DMS114 treated with DMSO at 0.1 percent for 48 hours (cell line): Measurements from ENCODE around the gene MAPK13.
"Not testable (repeated sequence)": the region's sequence is repeated elsewhere in the genome, so short reads cannot be mapped to it uniquely, and the experiment has no call there.

ENCODE experiments used
- DNase-seq: peaks from one replicate; lab custom pipeline; 2025; ENCODE audit not compliant: unreplicated experiment; lab: John Stamatoyannopoulos, UW

Gene MAPK13

DNA sequence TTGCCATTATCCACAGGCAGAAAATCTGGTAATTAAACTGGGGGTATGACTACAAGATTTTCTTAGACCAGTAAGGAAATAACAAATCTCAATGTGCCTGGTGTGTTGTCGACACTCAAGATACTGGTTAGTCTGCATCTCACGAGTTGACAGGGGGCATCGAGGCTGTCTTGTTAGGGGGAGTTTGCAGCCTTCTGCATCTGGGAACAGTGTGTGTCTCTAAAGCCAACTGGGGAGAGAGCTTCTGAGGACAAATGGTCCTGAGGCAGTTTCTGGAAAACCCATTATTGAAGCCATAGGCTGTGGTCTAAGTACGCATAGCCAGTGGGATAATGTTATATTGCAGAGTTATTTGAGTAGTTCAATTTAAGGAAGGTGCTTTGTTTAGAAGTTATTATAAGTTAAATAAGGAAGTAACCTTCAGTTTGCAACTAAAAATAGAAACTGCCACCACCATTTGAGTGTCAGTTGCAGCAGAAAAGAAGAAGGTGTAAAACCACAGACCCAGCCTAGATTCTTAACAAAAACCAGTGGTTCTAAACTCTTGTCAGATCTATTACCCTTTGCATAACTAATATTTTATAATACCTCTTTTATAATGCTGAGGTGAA lies 15.4 kb upstream of the MAPK13 start:
- no peak for DNase-seq

DNA sequence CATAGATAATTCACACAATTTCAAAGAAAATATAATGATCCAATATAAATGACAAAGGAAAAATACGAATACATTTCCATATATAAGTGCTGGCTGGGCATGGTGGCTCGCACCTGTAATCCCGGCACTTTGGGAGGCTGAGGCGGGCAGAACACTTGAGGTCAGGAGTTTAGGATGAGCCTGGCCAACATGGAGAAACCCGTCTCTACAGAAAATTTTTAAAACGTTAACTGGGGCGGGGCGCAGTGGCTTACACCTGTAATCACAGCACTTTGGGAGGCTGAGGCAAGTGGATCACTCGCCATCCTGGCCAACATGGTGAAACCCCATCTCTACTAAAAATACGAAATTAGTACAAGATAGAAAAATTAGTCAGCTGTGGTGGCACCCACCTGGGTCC lies 14.9 kb upstream of the MAPK13 start:
- DNase-seq, result no peak

DNA sequence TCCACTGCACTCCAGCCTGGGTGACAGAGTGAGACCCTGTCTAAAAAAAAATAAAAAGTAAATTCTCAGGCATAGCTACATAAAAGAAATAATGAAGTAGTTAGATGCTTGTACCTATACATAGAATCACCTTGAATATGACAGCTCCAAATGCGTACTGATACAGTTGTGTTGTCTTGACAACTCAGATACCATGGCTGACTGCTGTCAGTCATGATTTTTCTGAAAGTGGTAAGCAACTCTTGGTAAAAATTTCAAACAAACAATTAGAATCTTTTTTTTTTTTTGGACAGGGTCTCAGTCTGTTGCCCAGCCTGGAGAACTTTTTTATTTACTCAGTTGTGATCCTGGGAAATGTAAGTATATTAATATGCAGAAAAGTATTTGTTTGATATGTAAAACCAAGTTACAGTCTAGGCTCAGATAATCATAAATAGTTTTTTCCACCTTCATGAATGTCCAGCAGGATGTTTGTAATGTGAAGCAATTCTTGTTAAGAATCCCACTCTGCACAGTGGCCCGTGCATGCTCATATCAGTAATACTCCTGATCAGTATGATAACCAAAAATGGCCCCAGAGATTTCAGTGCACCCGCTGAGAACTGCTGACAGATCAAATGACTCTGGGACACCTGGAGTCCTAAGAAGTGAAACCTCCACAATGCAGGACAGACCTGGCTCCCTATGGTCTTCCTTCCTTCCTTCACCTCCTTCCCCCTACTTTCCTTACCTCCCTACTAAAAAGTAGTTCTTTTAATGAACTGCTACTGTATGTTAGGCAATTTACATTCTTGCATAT lies 14.0 kb upstream of the MAPK13 start:
- DNase-seq, result no peak

DNA sequence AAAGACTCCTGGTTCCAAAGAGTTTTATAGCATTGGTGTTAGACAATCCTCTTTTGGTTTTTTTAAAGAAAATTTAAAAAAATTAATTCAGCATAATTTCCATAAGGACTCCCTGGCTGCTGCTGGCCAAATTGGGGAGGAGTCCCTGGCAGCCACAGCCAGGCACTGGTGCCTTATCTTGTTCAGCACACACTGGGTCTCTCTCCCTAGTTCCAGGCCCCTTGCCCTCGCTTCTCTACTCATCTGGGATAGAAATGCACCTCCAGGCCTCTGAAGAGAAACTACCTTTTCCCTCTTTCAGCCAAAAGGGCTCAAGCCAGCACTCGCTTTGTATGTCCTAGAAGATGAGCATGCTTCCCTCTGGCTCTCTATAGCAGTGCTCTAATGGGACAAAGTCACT lies 13.4 kb upstream of the MAPK13 start:
- DNase-seq, result no peak

DNA sequence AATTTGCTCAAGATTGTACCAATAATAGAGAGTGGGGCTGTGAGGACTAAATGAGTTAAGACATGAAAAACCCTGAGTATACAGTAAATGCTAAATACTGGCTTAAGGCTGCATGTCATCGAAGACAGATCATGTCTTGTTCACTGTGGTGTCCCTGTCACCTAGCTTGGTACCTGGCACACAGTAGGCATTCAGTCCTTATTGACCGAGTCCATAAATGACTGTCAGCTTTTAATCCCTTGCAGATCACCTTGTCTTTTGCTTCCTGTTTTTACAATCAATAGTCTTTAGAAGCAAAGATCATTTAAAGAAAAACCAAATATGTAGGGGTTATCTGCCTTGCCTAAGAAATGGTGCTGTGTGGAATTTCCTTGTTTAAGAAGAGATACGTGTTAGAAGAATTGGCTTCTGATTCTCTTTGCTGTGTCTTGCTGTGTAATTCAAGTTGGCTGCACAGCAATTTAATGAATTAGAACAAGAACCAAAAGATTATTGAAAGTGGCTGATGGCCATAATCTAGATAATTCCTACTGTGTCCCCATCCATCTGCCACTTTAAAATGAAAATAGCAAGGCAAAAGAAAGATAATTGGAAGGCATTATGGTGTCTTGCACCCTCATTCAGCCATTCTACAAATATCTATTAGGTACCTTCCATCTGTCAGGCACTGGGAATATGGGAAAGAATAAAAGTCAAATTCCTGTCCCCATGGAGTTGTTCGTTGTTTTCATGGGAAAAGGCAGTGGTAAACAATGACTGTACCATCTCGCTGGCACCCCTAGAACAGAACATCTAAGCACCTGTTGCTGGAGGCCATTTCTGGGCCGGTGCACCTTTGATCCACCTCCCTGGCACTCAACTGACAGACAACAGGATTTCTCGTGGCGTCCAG lies 12.4 kb upstream of the MAPK13 start:
- DNase-seq, result no peak

DNA sequence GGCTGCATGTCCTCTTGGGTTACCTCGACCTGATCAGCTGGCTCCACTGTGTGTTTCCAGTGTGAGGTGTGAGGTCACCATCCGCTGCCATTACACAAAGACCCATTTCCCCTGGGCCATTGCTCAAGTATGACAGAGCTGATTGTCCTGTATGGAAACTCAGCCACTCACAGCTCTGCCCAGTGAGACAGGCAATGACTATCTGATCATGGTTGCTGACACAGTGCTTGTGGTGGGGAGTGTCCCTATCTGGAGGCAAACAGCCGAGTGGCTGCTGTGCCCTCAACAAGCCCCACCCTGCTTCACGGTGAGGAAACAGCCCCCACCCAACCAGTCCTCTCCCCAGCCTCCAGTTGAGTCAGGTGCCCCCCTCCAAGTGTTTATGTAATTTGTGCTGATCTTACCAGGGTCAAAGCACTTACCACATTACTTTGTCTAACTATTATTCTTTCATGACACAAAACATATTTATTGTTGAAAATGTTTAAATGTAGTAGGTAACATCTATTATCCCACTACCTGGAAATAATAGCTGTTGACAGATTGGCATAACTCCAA lies 11.7 kb upstream of the MAPK13 start:
- DNase-seq, result no peak

DNA sequence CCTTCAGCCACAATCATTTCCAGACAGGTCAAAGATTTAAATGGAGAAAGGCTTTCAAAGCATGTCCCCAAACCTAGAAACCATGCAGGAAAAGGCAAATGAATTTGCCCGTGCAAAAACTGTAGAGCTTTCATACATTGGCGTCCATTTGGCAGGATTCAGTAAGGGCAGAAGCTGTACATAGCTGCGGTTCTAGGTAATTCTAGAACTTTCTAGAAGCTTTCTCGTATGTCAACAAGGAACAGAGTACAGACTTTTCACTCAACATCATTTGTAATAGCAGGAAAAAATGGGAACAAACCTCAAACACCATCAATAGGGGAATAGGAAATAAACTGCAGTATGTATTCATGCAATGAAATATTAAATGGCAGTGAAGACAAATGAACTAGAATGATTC lies 11.1 kb upstream of the MAPK13 start:
- DNase-seq, result no peak

DNA sequence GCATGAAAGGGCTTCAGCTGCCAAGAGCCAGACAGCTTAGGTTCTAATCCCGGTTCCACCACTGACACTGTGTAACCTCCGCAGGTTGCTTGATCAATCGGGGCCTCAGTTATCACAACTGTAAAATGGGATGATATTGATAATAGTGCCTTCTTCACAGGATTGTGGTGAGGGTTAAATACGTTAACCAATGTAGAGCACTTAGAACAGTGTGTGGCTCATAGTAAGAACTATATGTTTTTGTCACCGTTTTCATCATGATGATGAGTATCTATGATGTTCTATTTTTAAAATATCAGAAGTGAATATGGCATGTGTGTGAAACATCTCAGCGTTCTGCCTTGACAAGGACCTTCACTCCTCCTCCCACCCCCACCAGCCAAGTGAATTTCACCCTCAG lies 10.3 kb upstream of the MAPK13 start:
- no peak for DNase-seq

DNA sequence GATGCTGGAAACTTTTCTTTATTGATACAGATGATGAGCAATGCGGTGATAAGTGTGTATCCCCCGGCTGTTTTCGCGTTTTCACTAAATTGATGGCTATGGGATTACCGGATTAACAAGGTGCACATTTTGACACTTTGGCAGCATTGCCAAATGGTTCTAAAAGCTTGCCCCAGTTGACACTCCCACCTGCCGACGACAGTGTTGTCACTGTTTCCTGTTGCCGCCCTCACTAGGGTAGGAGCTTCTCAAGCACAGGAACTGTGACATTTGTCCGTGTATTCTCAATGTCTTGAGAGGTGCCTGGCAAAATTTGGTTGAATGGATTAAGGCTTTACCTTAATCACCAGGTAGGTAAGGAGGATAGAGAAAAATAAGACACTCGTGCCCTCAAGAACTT lies 9.8 kb upstream of the MAPK13 start:
- DNase-seq, result no peak

DNA sequence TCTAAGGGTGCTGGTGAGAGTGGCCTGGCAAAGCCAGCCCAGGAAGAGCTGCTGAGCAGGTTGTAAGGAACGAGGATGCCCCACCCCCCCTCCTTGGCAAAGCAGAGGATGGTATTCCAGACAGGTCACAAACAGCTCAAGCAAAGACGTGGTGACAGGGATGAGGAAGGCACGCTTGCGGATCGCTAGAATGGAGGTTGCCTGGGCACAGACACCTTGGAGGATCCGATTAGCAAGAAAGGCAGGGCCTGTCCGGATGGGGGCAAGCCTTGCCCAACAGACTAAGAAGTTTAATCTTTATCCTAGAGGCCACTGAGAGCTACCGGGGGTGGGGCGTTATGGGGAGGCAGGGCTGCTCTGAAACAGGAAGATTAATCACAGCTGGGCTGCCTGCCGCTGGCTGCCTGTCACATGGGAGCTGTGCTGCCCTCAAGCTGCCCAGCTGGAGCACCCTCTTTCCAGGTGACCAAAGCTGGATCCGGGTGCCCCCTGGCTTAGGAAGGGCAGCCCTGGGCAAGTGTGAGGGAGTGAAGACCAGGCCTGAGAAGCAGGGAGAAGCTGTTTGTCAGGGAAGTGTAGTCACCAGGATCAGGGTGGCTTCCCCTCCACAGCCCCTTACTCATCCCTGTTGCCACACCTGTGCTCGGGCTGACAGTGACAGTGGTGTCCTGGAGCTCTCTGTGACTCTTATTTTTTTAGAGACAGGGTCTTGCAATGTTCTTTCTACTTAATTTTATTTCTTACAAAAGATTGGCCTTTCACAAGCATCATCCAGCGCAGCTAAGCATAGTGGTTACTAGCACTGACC lies 9.1 kb upstream of the MAPK13 start:
- no peak for DNase-seq

DNA sequence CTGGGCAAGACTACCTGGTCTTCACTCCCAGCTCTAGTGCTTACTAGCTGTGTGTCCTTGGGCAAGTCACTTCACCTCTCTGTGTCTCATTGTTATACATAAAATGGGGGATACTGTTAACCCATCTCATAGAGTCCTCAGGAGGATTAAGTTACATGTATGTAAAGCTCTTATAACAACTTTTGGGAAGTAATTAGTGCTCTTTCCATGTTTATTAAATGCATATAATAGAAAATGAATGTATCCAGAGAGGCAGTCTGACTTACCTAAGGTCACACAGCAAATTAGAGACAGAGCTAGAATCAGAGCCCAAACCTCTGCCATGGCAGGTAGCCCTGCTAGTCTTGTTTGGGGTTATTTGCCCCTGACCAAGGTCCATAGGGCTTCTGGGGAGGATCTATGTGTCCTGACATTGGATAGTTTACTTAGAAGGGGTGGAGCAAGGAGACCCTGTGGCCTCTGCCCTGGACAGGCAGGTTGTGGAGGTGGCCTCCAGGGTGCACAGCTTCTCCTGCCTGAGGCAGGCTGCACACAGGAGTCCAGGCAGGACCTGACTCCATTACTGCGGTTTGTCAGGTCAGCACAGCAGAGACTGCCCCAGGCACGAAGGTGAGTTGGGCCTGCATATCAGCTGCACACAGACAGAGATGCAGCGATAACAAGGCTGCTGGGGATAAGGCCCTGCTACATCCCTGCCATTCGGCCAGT lies 8.4 kb upstream of the MAPK13 start:
- DNase-seq, result no peak

DNA sequence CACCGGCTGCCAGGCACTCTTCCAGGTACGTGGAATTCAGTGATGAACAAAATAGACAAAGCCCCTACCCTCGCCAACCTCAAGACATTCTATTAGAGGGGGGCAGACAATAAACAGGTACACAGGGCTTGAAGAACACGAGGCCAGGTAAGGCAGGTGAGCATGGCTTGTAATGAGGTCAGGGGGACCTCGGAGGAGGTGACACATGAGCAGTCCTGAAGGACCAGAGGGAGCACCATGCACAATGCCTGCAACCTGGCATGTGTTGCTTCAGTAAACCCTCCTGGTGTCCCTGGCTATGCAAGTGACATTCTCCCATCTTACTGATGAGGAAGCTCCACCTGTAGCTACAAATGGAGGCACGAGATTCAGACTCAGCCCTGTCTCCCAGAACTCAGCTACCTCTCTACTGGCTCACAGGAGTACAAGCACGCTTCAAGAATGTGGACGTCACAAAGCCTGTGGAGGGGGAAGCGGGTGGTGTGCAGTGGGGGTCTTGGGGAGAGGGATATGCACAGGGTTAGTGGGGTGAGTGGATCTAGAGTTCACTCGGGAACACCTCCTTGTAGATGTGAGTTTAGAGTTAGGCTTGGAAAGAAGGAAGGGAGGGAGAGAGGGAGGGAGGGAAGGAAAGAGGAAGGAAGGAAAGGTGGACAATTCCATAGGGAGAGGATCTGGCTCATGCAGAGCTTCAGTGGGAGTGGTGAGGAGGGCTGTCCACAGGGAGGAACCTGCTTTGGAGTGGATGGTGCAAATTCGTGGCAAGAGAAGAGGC lies 7.6 kb upstream of the MAPK13 start:
- DNase-seq, result no peak

DNA sequence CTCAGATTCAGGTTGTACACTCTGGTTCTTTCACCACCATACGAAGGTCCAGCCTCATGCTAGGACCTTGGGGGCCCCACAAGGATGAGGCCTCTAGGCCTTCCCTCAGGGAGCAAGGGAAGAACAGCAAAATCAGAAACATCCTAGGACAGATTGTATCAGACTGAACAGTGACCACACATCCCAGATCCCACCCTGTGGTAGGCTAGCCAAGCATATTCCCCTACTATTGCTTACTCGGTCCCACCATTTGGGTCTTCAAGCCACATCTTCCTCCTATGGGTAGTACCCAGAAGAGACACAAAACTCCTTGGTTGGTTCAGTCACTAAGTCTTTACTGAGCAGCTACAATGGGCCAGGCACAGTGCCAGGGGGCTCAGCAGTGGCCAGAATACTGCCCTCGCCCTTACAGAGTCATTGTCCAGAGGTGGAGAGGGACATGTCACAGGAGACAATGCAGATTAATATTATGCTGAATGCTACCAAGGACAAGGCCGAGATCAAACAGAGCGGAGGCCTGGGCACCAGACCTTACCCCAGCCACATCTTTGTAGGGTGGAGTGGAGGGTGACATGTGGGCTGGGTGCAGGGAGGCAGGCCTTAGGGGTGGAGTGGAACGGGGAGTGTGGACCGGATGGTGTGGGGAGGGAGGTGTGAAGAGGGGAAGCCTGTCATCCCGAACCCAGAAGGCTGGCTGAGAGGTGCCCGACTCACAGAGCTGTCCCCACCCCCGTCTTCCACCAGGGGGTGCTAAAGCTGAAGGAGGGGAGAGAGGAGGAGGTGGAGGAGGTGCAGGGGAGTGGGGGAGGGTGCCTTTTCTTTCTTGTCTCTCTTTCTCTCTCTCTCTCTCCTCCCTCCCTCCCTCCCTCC lies 6.8 kb upstream of the MAPK13 start:
- peak; percentile 76 for DNase-seq

DNA sequence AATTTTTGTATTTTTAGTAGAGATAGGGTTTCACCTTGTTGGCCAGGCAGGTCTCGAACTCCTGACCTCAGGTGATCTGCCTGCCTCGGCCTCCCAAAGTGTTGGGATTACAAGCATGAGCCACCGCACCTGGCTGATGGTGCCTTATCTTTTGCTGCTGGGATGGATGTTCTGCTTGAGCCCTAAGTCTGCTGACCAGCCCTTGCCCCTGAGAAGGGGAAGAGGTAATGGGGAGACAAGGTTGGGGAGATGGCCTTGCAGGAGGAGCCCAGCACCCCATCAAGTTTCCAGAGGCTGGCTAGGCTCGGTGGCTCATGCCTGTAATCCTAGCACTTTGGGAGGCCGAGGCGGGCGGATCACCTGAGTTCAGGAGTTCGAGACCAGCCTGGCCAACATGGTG lies 6.0 kb upstream of the MAPK13 start:
- not testable (repeated sequence) for DNase-seq

DNA sequence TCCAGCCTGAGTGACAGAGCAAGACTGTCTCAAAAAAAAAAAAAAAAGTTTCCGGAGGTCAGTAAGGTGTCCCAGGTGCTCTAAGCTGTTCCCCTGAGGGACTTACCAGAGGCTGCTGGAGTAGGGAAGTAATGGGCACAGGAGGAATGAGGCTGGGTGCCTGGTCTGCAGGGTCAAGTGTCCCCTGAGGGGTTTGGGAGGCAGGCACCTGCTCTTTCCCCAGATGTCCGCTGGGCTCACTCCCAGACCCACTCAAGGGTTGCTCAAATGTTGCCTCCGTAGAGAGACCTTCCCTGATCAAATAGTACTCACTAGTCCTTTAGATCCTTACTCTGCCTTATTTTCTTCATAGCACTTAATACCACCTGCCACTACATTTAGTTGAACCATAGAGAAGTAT lies 5.4 kb upstream of the MAPK13 start:
- no peak for DNase-seq

DNA sequence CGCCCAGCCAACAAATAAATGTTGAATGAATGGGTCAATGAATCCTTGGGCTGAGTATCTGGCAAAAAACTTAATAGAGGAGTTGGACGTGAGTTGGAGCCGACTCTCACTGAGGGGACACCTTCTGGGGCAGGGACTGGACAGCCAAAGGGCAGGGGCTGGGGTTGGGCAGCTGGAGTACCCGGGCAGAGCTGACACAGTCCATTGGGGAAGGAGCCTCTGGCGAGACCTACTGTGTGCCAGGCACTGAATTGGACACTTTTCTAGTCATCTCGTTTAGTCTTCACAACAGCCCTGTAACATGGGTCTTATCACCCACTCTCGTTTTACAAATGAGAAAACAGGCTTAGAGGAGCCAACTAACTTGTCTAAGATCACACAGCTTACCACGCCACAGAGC lies 4.7 kb upstream of the MAPK13 start:
- DNase-seq, result no peak

DNA sequence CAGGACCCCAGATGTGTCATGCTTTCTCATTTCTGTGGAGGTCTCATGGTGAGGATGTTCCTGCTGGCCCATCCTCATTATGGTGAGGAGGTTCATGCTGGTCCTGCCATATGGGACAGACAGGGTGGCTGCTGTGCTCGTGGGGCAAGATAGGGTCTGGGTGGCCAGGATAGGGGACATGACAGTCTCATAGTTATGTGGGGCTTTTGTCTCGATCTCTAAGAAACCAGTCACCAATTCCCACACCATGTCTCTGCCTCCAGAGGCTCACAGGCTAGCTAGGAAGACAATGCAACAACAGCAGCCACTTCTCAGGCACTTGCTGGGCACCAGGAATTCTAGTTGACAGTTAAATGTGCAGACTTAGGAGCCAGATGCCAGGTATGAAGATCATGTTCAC lies 4.2 kb upstream of the MAPK13 start:
- no peak for DNase-seq
